Esophagus squamous epithelium (tissue), 5 donors: ENCODE results near the gene PDE10A. TPM values are rescaled to one million over a fixed set of nuclear protein-coding genes. Genes with fewer than 3 reads are reported as not detected.

Experiments used
- DNase-seq: peaks from one replicate; lab custom pipeline; 2025; lab: John Stamatoyannopoulos, UW
- H3K27ac ChIP-seq, 4 donors: fragments of 200-600 bp; sonication (generic); one replicate each; pipeline ENCODE4 v1.5.1; 2016 to 2019; ENCODE audit warnings: mild to moderate bottlenecking in 1 of 4
- H3K27me3 ChIP-seq, 4 donors: fragments of 200-600 bp; sonication (generic); 1 replicate in 3 of 4; 2 replicates in 1 of 4; pipeline versions ENCODE4 v1.5.1 to v1.6.0; 2017 to 2021; ENCODE audit warnings: antibody characterized with exemption in 1 of 4
- H3K36me3 ChIP-seq, 3 donors: fragments of 200-600 bp; sonication (generic); one replicate each; pipeline ENCODE4 v1.5.1; 2016 to 2019
- H3K4me1 ChIP-seq, 3 donors: fragments of 200-600 bp; sonication (generic); one replicate each; pipeline ENCODE4 v1.5.1; 2017 to 2019
- H3K4me3 ChIP-seq, 4 donors: fragments of 200-600 bp; sonication (generic); 1 replicate in 3 of 4; 2 replicates in 1 of 4; pipeline ENCODE4 v1.5.1; 2016 to 2019; ENCODE audit warnings: mild to moderate bottlenecking in 2 of 4, moderate library complexity in 1 of 4
- H3K9me3 ChIP-seq, 3 donors: fragments of 200-600 bp; sonication (generic); one replicate each; pipeline ENCODE4 v1.5.1; 2016 to 2019
- CTCF ChIP-seq, 6 experiments: fragments of 450-650 bp in 4 of 6; fragments of 200-600 bp in 2 of 6; sonication (generic) in 2 of 6; IDR thresholded peaks; one replicate each; pipeline ENCODE4 v1.5.1; 2016 to 2019; ENCODE audit warnings: antibody characterized with exemption in 6 of 6, mild to moderate bottlenecking in 4 of 6, moderate library complexity in 4 of 6
- POLR2A ChIP-seq, 4 donors: fragments of 450-650 bp; IDR thresholded peaks; one replicate each; pipeline ENCODE4 v1.6.1; 2017; ENCODE audit warnings: antibody characterized with exemption in 4 of 4, mild to moderate bottlenecking in 4 of 4, moderate library complexity in 3 of 4
- WGBS, 2 donors: methylation state at CpG; one replicate each; pipeline ENCODE4 v1.1.5; 2018; 5-methylcytosine and 5-hydroxymethylcytosine counted together
- intact Hi-C: fragments of 100-400 bp; cut with DNase I; formaldehyde crosslinking; loops from one replicate; pipeline ENCODE4 v1.15.0; 2022
- total RNA-seq, 4 donors: library from RNA; depleted of rRNA; stranded (reverse); fragments of >200 nt; gene quantifications; one replicate each; pipeline ENCODE4 v1.1.0, GENCODE V29; 2016
- donor health status: DM: yes; HTN: yes; CAD: no.

Gene PDE10A
- total RNA-seq, 4 donors from 2014 or later, result 0.27 to 3.1 (median 1.4) TPM

GRCh38 chr6:165575158-165575549, 87.9 kb downstream of the PDE10A start:
- Histone ChIP-seq H3K4me1 (peaks cover 0 to 27% (median 4%) of the 10 kb centered on the region in 3 donors), H3K27me3 (no peaks in the 10 kb centered on the region), H3K36me3 (no peaks in the 10 kb centered on the region), H3K27ac (peak overlapping the region in 3 of 4 donors; percentile 22 to 62 (median 58)), H3K4me3 (no peak overlapping the region), H3K9me3 (no peaks in the 10 kb centered on the region)
- TF ChIP-seq CTCF (IDR thresholded peaks at IDR 0.05), result no peak
- no peak for TF ChIP-seq POLR2A (IDR thresholded peaks at IDR 0.05)
- no peak for DNase-seq
- WGBS, 2 donors, result 51 to 60% methylated on average over 3 of the region's 3 CpGs
- intact Hi-C loops, result no loop called here

GRCh38 chr6:165574220-165575157, 88.6 kb downstream of the PDE10A start:
- H3K36me3 ChIP-seq, result no peaks in the 10 kb centered on the region
- no peak for DNase-seq
- H3K9me3 ChIP-seq, result no peaks in the 10 kb centered on the region
- H3K27ac ChIP-seq, result peak overlapping the region in 3 of 4 donors; percentile 22 to 62 (median 58)
- H3K4me3 ChIP-seq, result no peak overlapping the region
- WGBS, 2 donors, result 49 to 55% methylated on average over 6 of the region's 6 CpGs
- no peak for TF ChIP-seq CTCF (IDR thresholded peaks at IDR 0.05)
- no peak for TF ChIP-seq POLR2A (IDR thresholded peaks at IDR 0.05)
- peaks cover 0 to 27% (median 4%) of the 10 kb centered on the region in 3 donors for H3K4me1 ChIP-seq
- intact Hi-C loops, result no loop called here
- H3K27me3 ChIP-seq, result no peaks in the 10 kb centered on the region

GRCh38 chr6:165573671-165574070, 89.4 kb downstream of the PDE10A start:
- no peak for DNase-seq
- Histone ChIP-seq H3K27ac (peak overlapping the region in 3 of 4 donors; percentile 10 to 62 (median 58)), H3K4me3 (no peak overlapping the region), H3K9me3 (no peaks in the 10 kb centered on the region), H3K4me1 (peaks cover 0 to 27% (median 4%) of the 10 kb centered on the region in 3 donors), H3K27me3 (no peaks in the 10 kb centered on the region), H3K36me3 (no peaks in the 10 kb centered on the region)
- intact Hi-C loops, result no loop called here
- WGBS, 2 donors, result 20 to 33% methylated on average over 5 of the region's 5 CpGs
- TF ChIP-seq CTCF (IDR thresholded peaks at IDR 0.05) (no peak), POLR2A (IDR thresholded peaks at IDR 0.05) (no peak)

GRCh38 chr6:165571721-165572132, 91.3 kb downstream of the PDE10A start:
- 77 to 79% methylated on average over 3 of the region's 3 CpGs for WGBS, 2 donors
- H3K27me3 ChIP-seq, result no peaks in the 10 kb centered on the region
- peaks cover 0 to 27% (median 4%) of the 10 kb centered on the region in 3 donors for H3K4me1 ChIP-seq
- TF ChIP-seq CTCF (IDR thresholded peaks at IDR 0.05) (no peak), POLR2A (IDR thresholded peaks at IDR 0.05) (no peak)
- DNase-seq, result no peak
- no peaks in the 10 kb centered on the region for H3K36me3 ChIP-seq
- no peak overlapping the region for H3K4me3 ChIP-seq
- intact Hi-C loops, result no loop called here
- no peaks in the 10 kb centered on the region for H3K9me3 ChIP-seq
- H3K27ac ChIP-seq, result no peak overlapping the region

- H3K4me3 ChIP-seq, result no peak overlapping the region
- no peaks in the 10 kb centered on the region for H3K27me3 ChIP-seq
- 66 to 74% methylated on average over 2 of the region's 2 CpGs for WGBS, 2 donors
- intact Hi-C loops, result no loop called here
- TF ChIP-seq CTCF (IDR thresholded peaks at IDR 0.05), result no peak
- H3K27ac ChIP-seq, result no peak overlapping the region
- no peaks in the 10 kb centered on the region for H3K36me3 ChIP-seq
- H3K9me3 ChIP-seq, result no peaks in the 10 kb centered on the region
- peaks cover 0 to 27% (median 4%) of the 10 kb centered on the region in 3 donors for H3K4me1 ChIP-seq
- no peak for DNase-seq
Measured at GRCh38 chr6:165571068-165571682, 91.9 kb downstream of the PDE10A start.
